Upper lobe of left lung (tissue), 6 donors: ENCODE measurements around the gene STIM1. TPM values are rescaled to one million over a fixed set of nuclear protein-coding genes. Genes with fewer than 3 reads are reported as not detected.

Source experiments
- ATAC-seq, 2 donors: fragments of 200-7000 bp; cut with Tn5 transposase; one replicate each; pipeline ENCODE4 v1.9.1; 2022; ENCODE audit warnings: mild to moderate bottlenecking in 2 of 2, moderate library complexity in 2 of 2; ENCODE audit not compliant: low FRiP score in 2 of 2
- DNase-seq, 2 donors: peaks; one replicate each; pipeline ENCODE4 v3.0.0-alpha.2; 2019 to 2020
- H3K27ac ChIP-seq, 4 donors: fragments of 200-600 bp; sonication (generic); one replicate each; pipeline ENCODE4 v1.5.1; 2016 to 2019
- H3K27me3 ChIP-seq, 4 donors: fragments of 200-600 bp; sonication (generic); one replicate each; pipeline ENCODE4 v1.5.1; 2017 to 2019
- H3K36me3 ChIP-seq, 4 donors: fragments of 200-600 bp; sonication (generic); one replicate each; pipeline ENCODE4 v1.5.1; 2016 to 2019
- H3K4me1 ChIP-seq, 4 donors: fragments of 200-600 bp; sonication (generic); one replicate each; pipeline ENCODE4 v1.5.1; 2018 to 2019
- H3K4me3 ChIP-seq, 4 donors: fragments of 200-600 bp; sonication (generic); one replicate each; pipeline ENCODE4 v1.5.1; 2017 to 2019; ENCODE audit warnings: mild to moderate bottlenecking in 2 of 4, moderate library complexity in 1 of 4
- H3K9me3 ChIP-seq, 4 donors: fragments of 200-600 bp; sonication (generic); one replicate each; pipeline ENCODE4 v1.5.1; 2018 to 2019
- CTCF ChIP-seq, 6 experiments: fragments of 450-650 bp in 4 of 6; fragments of 200-600 bp in 2 of 6; sonication (generic) in 2 of 6; IDR thresholded peaks; one replicate each; pipeline ENCODE4 v1.5.1; 2016 to 2019; ENCODE audit warnings: antibody characterized with exemption in 6 of 6
- EP300 ChIP-seq, 4 donors: sonication (generic); formaldehyde crosslinking; IDR thresholded peaks; one replicate each; pipeline ENCODE4 v1.5.1; 2017; ENCODE audit warnings: antibody characterized with exemption in 4 of 4, control low read depth in 2 of 4
- POLR2A ChIP-seq, 4 donors: fragments of 450-650 bp; IDR thresholded peaks; one replicate each; pipeline ENCODE4 v1.5.1; 2016 to 2017; ENCODE audit warnings: antibody characterized with exemption in 4 of 4, mild to moderate bottlenecking in 2 of 4
- POLR2AphosphoS5 ChIP-seq, 2 donors: sonication (generic); formaldehyde crosslinking; IDR thresholded peaks; one replicate each; pipeline ENCODE4 v1.5.1; 2017; ENCODE audit warnings: antibody characterized with exemption in 2 of 2
- WGBS, 2 donors: methylation state at CpG; one replicate each; pipeline ENCODE4 v1.1.5; 2017 to 2018; 5-methylcytosine and 5-hydroxymethylcytosine counted together
- total RNA-seq, 6 donors: library from RNA; depleted of rRNA in 4 of 6; stranded (reverse); fragments of >200 nt in 4 of 6; gene quantifications; one replicate each; pipeline versions ENCODE4 v1.1.0 to v1.2.1, GENCODE V29; 2016 to 2021
- donor health status: DM: no; HTN: no; CAD: no; lungs with moderate emphysema.
- donor health status: DM: no; HTN: yes; CAD: no; lungs with severe emphysema.

Gene STIM1
- total RNA-seq, 6 donors from 2014 or later = 39.7 to 81.8 (median 56.5) TPM

- DNase-seq (no peak), ATAC-seq (peak in 1 of 2 donors; percentile 28)
- TF ChIP-seq CTCF (IDR thresholded peaks at IDR 0.05) (no peak), POLR2A (IDR thresholded peaks at IDR 0.05) (no peak)
- Histone ChIP-seq H3K4me3 (peak overlapping the region; percentile 47 to 94 (median 76)), H3K9me3 (no peaks in the 10 kb centered on the region), H3K27ac (peak overlapping the region; percentile 90 to 97 (median 94)), H3K27me3 (no peaks in the 10 kb centered on the region), H3K4me1 (peaks cover 12 to 28% (median 16%) of the 10 kb centered on the region in 4 donors), H3K36me3 (peaks cover 4 to 12% (median 6%) of the 10 kb centered on the region in 4 donors)
- 72 to 73% methylated on average over 25 of the region's 25 CpGs for WGBS, 2 donors
Measured at GRCh38 chr11:4093519-4094347, 238.3 kb downstream of the STIM1 start.

- peak within 1 kb of the TSS; percentile 63 to 94 (median 91) for H3K4me3 ChIP-seq
- no peaks in the 10 kb centered on the region for H3K9me3 ChIP-seq
- peaks cover 4 to 10% (median 6%) of the 10 kb centered on the region in 4 donors for H3K36me3 ChIP-seq
- H3K27me3 ChIP-seq = no peaks in the 10 kb centered on the region
- ATAC-seq = peak; percentile 98 to 99
- H3K4me1 ChIP-seq = peaks cover 12 to 28% (median 16%) of the 10 kb centered on the region in 4 donors
- peak; percentile 95 to 97 for DNase-seq
- 1% methylated on average over 39 to 71 of the region's 74 CpGs for WGBS, 2 donors
- peak within 1 kb of the TSS; percentile 90 to 97 (median 94) for H3K27ac ChIP-seq
- TF ChIP-seq POLR2A (IDR thresholded peaks at IDR 0.05) (peak in 2 of 4 donors; percentile 45 to 72), EP300 (IDR thresholded peaks at IDR 0.05) (no peak), CTCF (IDR thresholded peaks at IDR 0.05) (no peak), POLR2AphosphoS5 (IDR thresholded peaks at IDR 0.05) (peak; percentile 91 to 93)
Measured at GRCh38 chr11:4094348-4095291, 239.2 kb downstream of the STIM1 start, which contains the start of gene RRM1. TSS of gene RRM1 (plus strand) at chr11:4094799. CDS start at chr11:4095013, 214 bp downstream.

GRCh38 chr11:4095509-4096230 is 240.2 kb downstream of the STIM1 start:
- TF ChIP-seq CTCF (IDR thresholded peaks at IDR 0.05) = peak in 2 of 6 experiments; percentile 4 to 14
- TF ChIP-seq EP300 (IDR thresholded peaks at IDR 0.05) = no peak
- H3K9me3 ChIP-seq = no peaks in the 10 kb centered on the region
- peaks cover 4 to 10% (median 6%) of the 10 kb centered on the region in 4 donors for H3K36me3 ChIP-seq
- ATAC-seq (no peak), DNase-seq (no peak)
- H3K27me3 ChIP-seq = no peaks in the 10 kb centered on the region
- peaks cover 12 to 28% (median 16%) of the 10 kb centered on the region in 4 donors for H3K4me1 ChIP-seq
- peak overlapping the region; percentile 16 to 94 (median 76) for H3K4me3 ChIP-seq
- whole genome bisulfite sequencing, 2 donors = 16 to 17% methylated on average over 9 to 10 of the region's 10 CpGs
- H3K27ac ChIP-seq = peak overlapping the region; percentile 90 to 97 (median 94)

- Histone ChIP-seq H3K4me3 (no peak overlapping the region), H3K9me3 (no peaks in the 10 kb centered on the region), H3K36me3 (peaks cover 0 to 9% (median 0%) of the 10 kb centered on the region in 4 donors), H3K27me3 (no peaks in the 10 kb centered on the region), H3K27ac (no peak overlapping the region), H3K4me1 (peaks cover 12 to 28% (median 16%) of the 10 kb centered on the region in 4 donors)
- DNase-seq = no peak
- TF ChIP-seq CTCF (IDR thresholded peaks at IDR 0.05) (no peak), EP300 (IDR thresholded peaks at IDR 0.05) (no peak), POLR2AphosphoS5 (IDR thresholded peaks at IDR 0.05) (no peak)
- ATAC-seq = no peak
- 64 to 68% methylated on average over 4 of the region's 4 CpGs for WGBS, 2 donors
Measured at GRCh38 chr11:4098026-4098621, 242.7 kb downstream of the STIM1 start.
